LNCAP (cell line): ENCODE data around the gene JAM3.

Experiments used
- TF ChIP-seq, protein P1 (sequence below): fragments of 450-650 bp; IDR thresholded peaks from 2 replicates; pipeline ENCODE4 v1.5.1; 2017; ENCODE audit warnings: mild to moderate bottlenecking

Gene JAM3

DNA sequence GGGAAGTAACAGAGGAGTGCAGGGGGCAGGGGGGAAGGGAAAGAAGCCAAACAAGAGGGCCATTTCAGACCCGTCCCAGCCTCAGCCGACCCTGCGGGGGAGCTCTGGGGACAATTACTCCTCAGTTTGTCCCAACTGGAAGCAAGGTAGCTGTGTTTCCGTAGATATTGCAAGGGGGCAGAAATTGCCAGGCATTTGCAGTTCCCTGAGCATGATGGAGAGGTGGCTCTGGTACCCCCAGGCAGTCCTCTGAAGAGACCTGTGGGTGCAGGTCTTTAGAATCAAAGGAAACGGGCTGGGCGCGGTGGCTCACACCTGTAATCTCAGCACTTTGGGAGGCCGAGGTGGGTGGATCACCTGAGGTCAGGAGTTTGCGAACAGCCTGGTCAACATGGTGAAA lies 13.8 kb upstream of the JAM3 start:
- TF ChIP-seq, protein P1, sequence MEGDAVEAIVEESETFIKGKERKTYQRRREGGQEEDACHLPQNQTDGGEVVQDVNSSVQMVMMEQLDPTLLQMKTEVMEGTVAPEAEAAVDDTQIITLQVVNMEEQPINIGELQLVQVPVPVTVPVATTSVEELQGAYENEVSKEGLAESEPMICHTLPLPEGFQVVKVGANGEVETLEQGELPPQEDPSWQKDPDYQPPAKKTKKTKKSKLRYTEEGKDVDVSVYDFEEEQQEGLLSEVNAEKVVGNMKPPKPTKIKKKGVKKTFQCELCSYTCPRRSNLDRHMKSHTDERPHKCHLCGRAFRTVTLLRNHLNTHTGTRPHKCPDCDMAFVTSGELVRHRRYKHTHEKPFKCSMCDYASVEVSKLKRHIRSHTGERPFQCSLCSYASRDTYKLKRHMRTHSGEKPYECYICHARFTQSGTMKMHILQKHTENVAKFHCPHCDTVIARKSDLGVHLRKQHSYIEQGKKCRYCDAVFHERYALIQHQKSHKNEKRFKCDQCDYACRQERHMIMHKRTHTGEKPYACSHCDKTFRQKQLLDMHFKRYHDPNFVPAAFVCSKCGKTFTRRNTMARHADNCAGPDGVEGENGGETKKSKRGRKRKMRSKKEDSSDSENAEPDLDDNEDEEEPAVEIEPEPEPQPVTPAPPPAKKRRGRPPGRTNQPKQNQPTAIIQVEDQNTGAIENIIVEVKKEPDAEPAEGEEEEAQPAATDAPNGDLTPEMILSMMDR: no peak

DNA sequence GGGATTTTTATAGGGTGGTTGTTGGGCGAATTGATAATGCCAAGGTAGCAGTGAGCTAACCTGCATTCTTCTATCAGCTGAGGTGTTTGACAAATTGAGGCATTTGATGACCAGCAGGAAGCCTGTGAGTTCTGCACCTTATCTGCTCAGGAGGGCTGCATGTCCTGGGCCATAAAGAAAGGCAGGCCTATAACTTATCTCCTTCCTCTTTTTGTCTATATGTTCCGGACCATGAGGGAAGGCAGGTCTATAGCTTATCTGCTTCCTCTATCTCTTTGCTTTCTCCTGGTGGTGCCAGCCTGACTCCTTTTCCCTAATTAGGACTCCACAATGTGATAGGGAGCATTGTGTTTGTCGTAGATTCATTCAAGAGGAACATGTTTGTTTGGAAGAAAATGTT lies 8.6 kb upstream of the JAM3 start:
- TF ChIP-seq, protein P1: no peak

DNA sequence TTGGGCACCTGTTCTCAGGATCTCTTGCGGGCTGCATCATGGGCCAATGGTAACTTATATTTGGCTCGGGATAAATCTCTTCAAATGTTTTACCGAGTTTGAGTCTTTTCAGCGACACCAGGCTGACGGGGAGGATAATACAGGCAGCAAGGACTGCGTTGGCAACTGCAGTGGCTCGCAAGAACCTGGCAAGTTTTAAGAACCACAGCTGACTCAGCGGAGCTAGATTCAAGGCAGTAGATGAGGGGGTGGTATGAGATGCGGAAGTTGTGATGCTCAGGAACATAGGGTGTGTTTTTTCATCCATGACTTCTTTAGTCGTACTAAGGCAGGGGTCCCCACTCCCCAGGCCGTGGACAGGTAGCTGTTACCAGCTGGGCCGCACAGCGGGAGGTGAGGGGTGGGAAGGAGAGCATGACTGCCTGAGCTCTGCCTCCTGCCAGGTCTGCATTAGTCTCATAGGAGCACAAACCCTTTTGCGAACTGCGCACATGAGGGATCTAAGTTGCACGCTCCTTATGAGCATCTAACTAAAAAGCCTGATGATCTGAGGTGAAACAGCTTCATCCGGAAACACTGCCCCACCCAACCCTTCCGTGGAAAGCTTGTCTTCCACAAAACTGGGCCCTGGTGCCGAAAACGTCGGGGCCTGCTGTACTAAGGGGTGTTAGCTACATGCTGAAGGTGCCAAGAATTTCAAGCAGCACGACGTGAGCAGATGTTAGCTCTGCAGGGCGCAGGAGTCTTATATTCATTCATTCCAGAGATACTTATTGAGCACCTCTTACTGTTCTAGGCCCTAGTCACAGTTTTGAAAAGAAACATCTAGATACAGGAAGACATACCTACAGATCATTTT lies 6.4 kb upstream of the JAM3 start:
- TF ChIP-seq, protein P1: no peak

DNA sequence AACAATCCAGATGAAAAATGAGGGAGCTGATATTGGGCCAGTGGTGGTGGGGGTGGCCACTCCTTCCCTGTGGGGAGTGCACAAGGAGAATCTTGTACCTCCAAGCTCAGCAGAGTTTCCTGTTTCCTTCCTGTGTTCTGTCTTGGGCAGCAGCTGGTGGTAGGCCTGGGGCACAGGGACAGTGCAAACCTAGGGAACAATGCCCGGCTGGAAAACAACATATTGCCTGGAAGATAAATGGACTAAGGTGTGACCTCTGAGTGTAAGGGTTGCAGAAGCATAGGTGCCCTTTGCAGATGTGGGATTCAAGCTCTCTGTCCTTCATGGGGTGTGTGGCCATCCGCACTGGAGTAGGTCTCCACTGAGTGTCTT lies 5.8 kb upstream of the JAM3 start:
- TF ChIP-seq, protein P1: no peak

DNA sequence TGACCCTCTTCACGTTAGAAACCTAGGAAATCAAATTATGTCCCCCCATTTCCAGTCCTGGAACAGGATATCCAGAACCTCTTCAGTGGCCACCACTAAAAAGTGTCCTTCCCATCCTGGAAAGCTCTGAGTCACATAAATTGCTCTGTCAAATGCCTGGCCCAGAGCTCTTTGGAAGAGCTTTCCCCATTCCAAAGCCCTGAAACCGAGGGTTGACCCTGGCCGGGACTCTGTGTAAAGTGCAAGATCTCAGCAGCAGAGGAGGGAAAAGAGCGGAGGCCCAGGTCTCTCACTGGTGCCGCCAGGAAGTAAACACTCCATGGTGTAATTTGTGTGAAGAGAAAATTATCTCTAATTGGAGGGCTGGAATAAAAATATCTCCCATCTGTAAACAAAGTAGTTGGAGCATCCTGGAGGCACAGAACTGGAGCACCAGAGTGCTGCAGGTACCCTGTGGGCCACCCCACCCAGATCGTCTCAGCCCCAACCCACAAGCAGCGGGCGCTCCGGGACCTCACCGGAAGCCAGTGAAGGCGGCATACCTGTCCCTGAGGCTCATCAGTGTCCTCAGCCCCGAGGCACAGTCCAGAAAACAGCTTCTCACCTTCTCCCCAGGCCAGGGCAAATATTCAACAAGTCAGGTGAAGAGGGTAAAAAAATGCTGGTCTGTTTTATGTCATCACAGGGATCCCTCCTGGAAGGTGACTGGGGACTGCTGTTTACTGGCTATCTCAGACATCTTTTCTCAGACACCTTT lies 4.7 kb upstream of the JAM3 start:
- TF ChIP-seq, protein P1: no peak

DNA sequence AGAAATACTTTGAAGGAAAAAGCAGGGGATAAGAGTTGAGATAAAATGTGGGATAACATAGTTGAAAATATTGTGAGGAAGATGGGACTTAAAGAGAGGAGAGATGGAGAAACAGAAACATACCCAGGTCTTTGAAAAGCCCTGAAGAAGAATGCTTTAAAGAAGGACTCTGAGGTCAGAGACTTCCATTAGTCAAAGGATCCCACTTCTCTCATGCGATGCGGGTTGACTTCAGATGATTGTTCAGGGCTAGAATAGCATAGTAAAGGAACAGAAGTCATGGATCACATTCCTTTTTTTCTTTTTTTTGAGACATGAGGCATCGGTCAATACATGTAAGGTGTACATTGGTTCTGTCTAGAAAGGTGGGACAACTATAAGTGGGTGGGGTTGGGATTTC lies 3.5 kb upstream of the JAM3 start:
- TF ChIP-seq, protein P1: no peak

DNA sequence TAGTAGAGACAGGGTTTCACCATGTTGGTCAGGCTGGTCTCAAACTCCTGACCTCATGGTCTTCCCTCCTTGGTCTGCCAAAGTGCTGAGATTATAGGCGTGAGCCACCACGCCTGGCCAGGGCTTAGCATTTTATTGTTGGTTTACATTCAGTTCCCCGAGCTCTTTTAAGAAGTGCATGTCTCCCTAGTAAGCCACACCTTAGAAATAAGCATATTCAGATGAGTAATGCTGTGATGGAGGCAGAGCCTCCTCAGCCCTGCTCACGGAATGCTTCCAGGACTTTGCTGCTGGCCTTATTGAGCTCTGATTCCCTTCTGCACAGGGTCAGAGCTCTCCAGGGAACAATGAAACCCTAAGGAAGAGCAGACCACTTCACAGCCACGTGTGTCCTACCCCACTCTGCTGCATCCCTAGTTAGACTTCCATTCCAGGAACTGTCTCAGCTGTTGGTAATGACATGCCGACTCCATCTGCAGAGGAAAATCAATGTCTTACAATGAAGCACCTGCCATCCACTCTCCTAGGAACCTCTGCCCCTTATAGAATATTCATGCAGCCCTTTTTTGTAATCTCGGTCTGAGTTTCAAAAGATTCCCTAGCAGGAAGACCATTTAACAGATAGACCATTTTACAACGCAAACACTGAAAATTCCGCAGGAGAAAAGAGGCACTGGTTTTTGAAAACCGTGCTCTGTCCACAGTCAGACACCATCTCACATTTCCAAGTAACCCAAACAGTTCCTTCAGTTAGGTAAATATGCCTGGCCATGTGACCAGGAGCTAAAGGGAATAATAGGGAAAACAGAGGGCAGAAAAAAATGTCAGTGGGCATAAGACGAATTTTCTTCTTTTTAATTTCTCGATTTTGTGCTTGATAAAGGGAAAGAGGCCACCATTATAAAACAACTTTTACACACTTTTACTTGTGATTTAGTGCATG lies 1.7 kb upstream of the JAM3 start:
- TF ChIP-seq, protein P1: no peak
